Mesenteric fat pad (tissue), 1 donor: ENCODE results near the gene HOXA13. TPM values are rescaled to one million over a fixed set of nuclear protein-coding genes. Genes with fewer than 3 reads are reported as not detected.

Source experiments
- DNase-seq: peaks from one replicate; pipeline ENCODE4 v3.0.0-alpha.2; 2020; ENCODE audit warnings: low spot score
- total RNA-seq: library from RNA; stranded (reverse); fragmentation: NEBNext Ultra II Directional; extraction: Animal tissue kit (Norgen Biotek cat#: 25700); gene quantifications from one replicate; pipeline ENCODE4 v1.2.1, GENCODE V29; 2021
- donor health status: DM: yes; HTN: yes; CAD: no.

HOXA13 gene
- total RNA-seq, 1 donor from 2014 or later, result 1.9 TPM

- DNase-seq, result no peak
These were observed 37.9 kb upstream of the HOXA13 start for GRCh38 chr7:27237735-27238334.

DNA sequence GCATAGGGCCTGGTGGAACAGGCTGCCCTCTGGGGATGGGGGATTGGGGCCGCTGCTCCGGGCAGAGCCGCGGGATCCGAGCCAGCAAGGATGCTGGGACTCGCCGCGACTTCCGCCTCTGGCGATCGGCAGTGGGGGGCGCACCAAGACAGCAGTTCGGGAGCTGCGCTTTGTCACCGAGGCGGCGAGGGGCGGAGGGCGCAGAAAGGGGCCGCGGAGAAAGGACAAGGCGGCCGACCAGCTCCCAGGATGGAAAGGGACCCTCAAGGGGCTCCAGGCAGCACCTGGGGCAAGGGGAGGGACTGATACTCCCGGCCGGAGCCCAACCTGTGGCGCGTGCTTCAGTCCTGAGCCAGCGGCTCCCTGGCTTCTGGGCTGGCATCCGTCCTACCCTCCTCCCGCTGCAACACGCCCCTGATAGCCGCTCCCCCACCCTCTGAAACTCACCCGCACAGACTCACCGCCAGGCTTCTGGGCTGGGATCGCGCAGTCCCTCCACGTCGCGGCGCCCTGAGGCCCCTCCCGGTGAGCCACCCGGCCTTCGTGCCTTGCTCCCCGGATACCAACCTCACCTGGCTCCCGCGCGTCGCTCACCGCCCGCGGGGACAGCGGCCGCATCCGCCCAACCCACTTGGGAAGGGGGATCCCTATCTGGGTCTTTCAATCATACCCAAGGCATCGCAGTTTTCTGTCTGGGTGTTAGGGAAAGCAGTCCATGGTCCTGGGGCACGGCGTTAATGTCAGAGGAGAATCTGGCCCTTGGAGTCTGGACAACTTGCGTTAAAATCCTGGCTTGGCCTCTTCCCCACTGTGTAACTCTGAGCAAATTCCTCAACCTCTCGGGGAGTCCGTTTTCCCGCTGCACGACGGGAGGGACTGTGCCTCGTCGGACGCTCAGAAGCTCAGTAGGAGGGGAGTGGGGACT is 35.8 kb upstream of the HOXA13 start:
- no peak for DNase-seq

DNA sequence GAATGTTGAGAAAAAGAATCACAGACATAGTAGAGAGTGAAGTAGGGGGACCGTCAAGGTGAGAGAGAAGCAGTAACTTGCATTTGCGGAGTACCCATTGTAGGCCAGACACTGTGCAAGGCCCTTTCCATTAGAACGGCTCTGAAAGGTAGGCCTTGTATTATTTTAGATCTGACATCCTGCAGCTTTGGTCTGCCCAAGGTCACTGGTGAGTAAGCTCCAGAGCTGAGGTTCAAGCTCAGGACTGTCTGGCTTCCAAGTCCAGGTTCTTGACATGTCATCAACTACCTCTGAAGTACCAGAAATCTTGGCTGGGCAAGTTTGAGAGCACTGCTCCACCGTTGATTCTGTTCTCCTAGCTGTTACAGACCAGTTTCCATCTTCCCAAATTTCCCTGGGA is 29.6 kb upstream of the HOXA13 start:
- DNase-seq, result no peak

DNA sequence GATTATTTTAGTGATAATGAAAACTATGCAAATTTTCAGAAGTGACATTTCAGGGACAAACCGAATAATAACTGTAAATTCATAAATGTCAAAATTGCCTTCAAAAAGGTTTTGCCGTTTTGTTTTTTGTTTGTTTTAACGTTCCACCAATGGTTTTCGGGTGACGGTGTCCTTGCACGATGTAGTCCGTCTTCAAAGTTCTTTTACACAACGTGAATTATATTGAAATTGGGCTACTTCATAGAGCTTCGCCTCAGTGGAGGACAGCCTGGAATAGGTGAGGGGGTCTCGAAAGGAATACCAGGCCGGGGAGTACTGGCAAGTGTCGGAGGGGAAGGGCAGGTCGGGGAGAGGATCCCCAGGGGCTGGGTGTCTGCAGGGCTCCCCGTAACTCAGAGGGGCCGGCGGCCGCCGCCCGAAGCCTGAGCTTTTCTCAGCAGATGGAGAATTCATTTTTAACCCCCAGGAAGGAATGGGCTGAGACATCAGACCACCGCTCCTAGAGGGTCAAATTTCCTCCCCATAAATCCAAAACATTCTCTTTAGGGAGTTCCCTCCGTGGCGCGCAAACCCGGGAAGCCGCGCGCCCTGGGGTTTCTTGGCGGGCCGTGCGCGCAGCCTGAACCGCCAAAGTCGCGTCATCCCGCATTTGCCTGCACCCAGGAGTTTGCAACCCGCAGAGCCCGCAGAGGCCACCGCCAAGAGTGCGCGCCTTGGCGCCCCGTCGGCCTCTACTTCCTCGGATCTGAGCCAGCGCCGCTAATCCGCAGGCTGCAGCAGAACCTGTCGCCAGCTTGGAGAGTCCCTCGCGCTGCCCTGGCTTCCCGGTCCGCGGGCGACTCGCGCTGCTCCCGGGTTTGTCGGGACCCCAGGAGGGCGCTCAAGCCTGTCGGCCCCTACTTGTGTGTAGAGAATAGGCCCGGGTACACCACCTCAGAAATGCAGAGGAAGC is 25.4 kb upstream of the HOXA13 start:
- no peak for DNase-seq

GRCh38 chr7:27223941-27224575 is 24.2 kb upstream of the HOXA13 start:
- DNase-seq, result no peak

- DNase-seq, result no peak
These were observed 21.4 kb upstream of the HOXA13 start for GRCh38 chr7:27221201-27221797.

- no peak for DNase-seq
These were observed 20.6 kb upstream of the HOXA13 start for GRCh38 chr7:27220440-27220955.

- no peak for DNase-seq
These were observed 19.9 kb upstream of the HOXA13 start for GRCh38 chr7:27219821-27220220.

GRCh38 chr7:27217951-27218350 is 18.1 kb upstream of the HOXA13 start:
- no peak for DNase-seq

GRCh38 chr7:27215356-27215755 is 15.5 kb upstream of the HOXA13 start:
- DNase-seq, result no peak

- no peak for DNase-seq
These were observed 14.5 kb upstream of the HOXA13 start for GRCh38 chr7:27214239-27214950.

DNA sequence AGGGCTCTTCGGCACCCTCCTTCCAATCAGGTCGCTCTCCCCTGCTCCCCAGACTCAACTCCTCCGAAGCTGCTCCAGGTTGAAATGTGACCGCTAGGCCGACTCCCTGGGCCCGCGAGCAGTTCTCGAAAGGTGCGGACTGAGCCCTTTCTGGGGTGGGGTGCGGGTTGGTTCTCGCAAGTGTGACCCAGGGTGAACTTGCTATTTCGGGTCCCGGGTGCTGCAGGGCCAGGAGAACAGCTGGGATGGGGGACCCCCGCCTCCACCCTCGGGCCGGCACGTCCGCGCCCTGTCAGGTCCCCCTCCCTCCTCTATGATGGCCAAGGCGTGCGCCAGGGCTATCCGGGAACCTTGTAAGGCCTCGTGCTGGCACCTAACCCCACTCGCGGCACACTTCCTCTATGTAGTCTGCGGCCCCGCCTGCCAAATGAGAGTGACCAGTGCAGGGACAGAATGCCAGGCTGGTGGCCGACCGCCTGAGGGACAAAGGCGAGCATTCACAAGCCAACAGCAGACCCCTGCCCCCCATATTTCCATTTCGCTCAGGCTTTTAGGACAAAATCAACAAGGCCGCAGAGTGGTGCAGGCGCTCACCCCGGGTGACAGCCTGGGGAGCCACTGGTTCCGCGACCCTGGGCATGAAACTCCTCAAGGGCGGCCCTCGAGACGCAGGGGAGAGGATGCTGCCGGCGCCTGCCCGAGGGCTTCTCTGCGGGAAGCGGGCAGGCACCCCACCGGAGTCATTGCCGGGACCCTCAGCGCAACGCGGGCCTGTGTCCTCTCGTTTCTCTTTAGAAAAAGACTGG is 13.7 kb upstream of the HOXA13 start:
- no peak for DNase-seq

GRCh38 chr7:27212497-27213432 is 12.9 kb upstream of the HOXA13 start:
- no peak for DNase-seq

GRCh38 chr7:27211764-27212204 is 11.9 kb upstream of the HOXA13 start:
- DNase-seq, result no peak

- DNase-seq, result no peak
These were observed 11.2 kb upstream of the HOXA13 start for GRCh38 chr7:27211084-27211446.

- DNase-seq, result no peak
These were observed 10.7 kb upstream of the HOXA13 start for GRCh38 chr7:27210441-27211083.

GRCh38 chr7:27209933-27210440 is 10.1 kb upstream of the HOXA13 start:
- DNase-seq, result no peak
